Measurements from ENCODE around the gene TUG1. TPM values are rescaled to one million over a fixed set of nuclear protein-coding genes. Genes with fewer than 3 reads are reported as not detected.

Gene TUG1
- polyA plus RNA-seq, 3 donors: 9.9 to 81.3 (median 13.9) TPM

- H4K20me1 ChIP-seq (ENCODE audit: insufficient read depth, low read length): no peaks in the 10 kb centered on the region
- 0% methylated on average over 6 of the region's 9 CpGs for WGBS (ENCODE audit: insufficient coverage)
- no peaks in the 10 kb centered on the region for H3K79me2 ChIP-seq (ENCODE audit: insufficient read depth, low read length)
- Mint-ChIP-seq H3K9me3 (peaks cover 3 to 15% (median 11%) of the 10 kb centered on the region in 7 donors), H3K4me1 (peaks cover 20% of the 10 kb centered on the region), H3K4me3 (peak overlapping the region; percentile 5 to 72), H3K27ac (peak overlapping the region in 1 of 7 donors; percentile 2), H3K27me3 (ENCODE audit: low read depth in 3 of 3) (peaks cover 2 to 16% (median 14%) of the 10 kb centered on the region in 3 donors), H3K36me3 (peaks cover 7 to 12% of the 10 kb centered on the region in 2 donors)
- H3K9me3 ChIP-seq (replicated peaks in 1 of 2; ENCODE audit: control insufficient read depth in 1 of 2, insufficient read depth in 1 of 2, low read length in 2 of 2): peaks cover 5 to 7% of the 10 kb centered on the region in 2 donors
- H3K4me3 ChIP-seq (replicated peaks in 1 of 3; ENCODE audit: low read depth in 2 of 3, low read length in 3 of 3): peak overlapping the region in 1 of 3 experiments; percentile 68
- intact Hi-C loops (cut with micrococcal nuclease): no loop called here
- peaks cover 4 to 7% of the 10 kb centered on the region in 2 donors for H3K36me3 ChIP-seq (replicated peaks in 1 of 2; ENCODE audit: control insufficient read depth in 1 of 2, insufficient read depth in 2 of 2, low read length in 2 of 2)
- H3K4me2 ChIP-seq (replicated peaks; ENCODE audit: extremely low read depth, low read length, poor library complexity, severe bottlenecking): peak overlapping the region; percentile 60
- H3K4me1 ChIP-seq (ENCODE audit: control insufficient read depth in 1 of 2, insufficient read depth in 2 of 2, low read length in 2 of 2): peaks cover 11 to 27% of the 10 kb centered on the region in 2 donors
- no peak overlapping the region for H2AFZ ChIP-seq (ENCODE audit: insufficient read depth, low read depth, low read length, poor library complexity, severe bottlenecking)
- H3K27ac ChIP-seq (ENCODE audit: low read depth in 1 of 2, low read length in 2 of 2): no peak overlapping the region
- H3K27me3 ChIP-seq (ENCODE audit: control insufficient read depth in 2 of 2, insufficient read depth in 2 of 2, low read length in 2 of 2): peaks cover 0 to 13% of the 10 kb centered on the region in 2 donors
- no peak overlapping the region for H3K9ac ChIP-seq (ENCODE audit: insufficient read depth, low read length, poor library complexity, severe bottlenecking)
- TF ChIP-seq CTCF (IDR thresholded peaks at IDR 0.05): peak; percentile 91
- peak; percentile 41 to 66 (median 52) for DNase-seq
Observed at GRCh38 chr22:30920407-30920806, 48.7 kb upstream of the TUG1 start.

DNA sequence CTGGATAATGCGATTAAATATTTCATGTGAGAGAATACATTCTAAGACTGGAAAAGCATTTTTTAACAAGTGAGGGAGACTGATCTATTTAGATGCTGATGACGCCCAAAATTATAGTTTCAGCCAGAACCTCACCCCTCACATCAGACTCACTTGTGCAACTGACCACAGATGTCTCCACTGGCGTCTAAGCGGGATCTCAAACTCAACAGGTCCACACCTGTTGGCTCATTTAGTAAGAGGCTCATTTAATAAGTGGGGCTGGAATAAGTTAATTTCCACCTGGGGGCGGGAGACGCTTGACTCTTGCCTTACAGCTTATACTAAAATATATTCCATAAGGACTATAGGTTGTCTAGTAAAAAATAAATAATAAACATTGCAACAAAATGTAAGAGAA is 48.0 kb upstream of the TUG1 start:
- Mint-ChIP-seq H3K4me3 (peak overlapping the region; percentile 83 to 92), H3K9me3 (peaks cover 3 to 12% (median 7%) of the 10 kb centered on the region in 7 donors), H3K36me3 (peaks cover 12 to 19% of the 10 kb centered on the region in 2 donors), H3K4me1 (peaks cover 20% of the 10 kb centered on the region), H3K27me3 (ENCODE audit: low read depth in 3 of 3) (peaks cover 2 to 16% (median 14%) of the 10 kb centered on the region in 3 donors), H3K27ac (peak overlapping the region in 2 of 7 donors; percentile 84 to 85)
- Histone ChIP-seq H4K20me1 (ENCODE audit: insufficient read depth, low read length) (no peaks in the 10 kb centered on the region), H3K79me2 (ENCODE audit: insufficient read depth, low read length) (no peaks in the 10 kb centered on the region), H2AFZ (ENCODE audit: insufficient read depth, low read depth, low read length, poor library complexity, severe bottlenecking) (peak overlapping the region; percentile 83), H3K9ac (ENCODE audit: insufficient read depth, low read length, poor library complexity, severe bottlenecking) (peak overlapping the region; percentile 50), H3K4me1 (ENCODE audit: control insufficient read depth in 1 of 2, insufficient read depth in 2 of 2, low read length in 2 of 2) (peaks cover 11 to 27% of the 10 kb centered on the region in 2 donors), H3K27ac (ENCODE audit: low read depth in 1 of 2, low read length in 2 of 2) (no peak overlapping the region), H3K36me3 (replicated peaks in 1 of 2; ENCODE audit: control insufficient read depth in 1 of 2, insufficient read depth in 2 of 2, low read length in 2 of 2) (peaks cover 7 to 14% of the 10 kb centered on the region in 2 donors), H3K27me3 (ENCODE audit: control insufficient read depth in 2 of 2, insufficient read depth in 2 of 2, low read length in 2 of 2) (peaks cover 0 to 13% of the 10 kb centered on the region in 2 donors), H3K4me3 (replicated peaks in 1 of 3; ENCODE audit: low read depth in 2 of 3, low read length in 3 of 3) (peak overlapping the region in 2 of 3 experiments; percentile 44 to 68), H3K9me3 (replicated peaks in 1 of 2; ENCODE audit: control insufficient read depth in 1 of 2, insufficient read depth in 1 of 2, low read length in 2 of 2) (peaks cover 0 to 2% of the 10 kb centered on the region in 2 donors), H3K4me2 (replicated peaks; ENCODE audit: extremely low read depth, low read length, poor library complexity, severe bottlenecking) (peak overlapping the region; percentile 60)
- no CpG with 5 or more reads among the region's 6 CpGs for WGBS (ENCODE audit: insufficient coverage)
- DNase-seq: no peak
- intact Hi-C loops (cut with micrococcal nuclease): no loop called here
- no peak for TF ChIP-seq CTCF (IDR thresholded peaks at IDR 0.05)

Data from CD14-positive monocyte (primary cell).